Dermis microvascular lymphatic vessel endothelial cell (primary cell): ENCODE measurements around the gene MCTS1. TPM values are rescaled to one million over a fixed set of nuclear protein-coding genes. Genes with fewer than 3 reads are reported as not detected.
A peak's percentile ranks its signal among the peaks of the same experiment; 100 is the strongest.
"Not testable (repeated sequence)": the region's sequence is repeated elsewhere in the genome, so short reads cannot be mapped to it uniquely, and the experiment has no call there.

Experiments
- DNase-seq, 2 donors: peaks; one replicate each; pipeline versions ENCODE4 v3.0.0 to v3.0.0-alpha.2; 2010; ENCODE audit warnings: low read depth in 2 of 2
- total RNA-seq: library from RNA; depleted of rRNA; stranded (reverse); fragments of >200 nt; gene quantifications from 2 replicates; pipeline ENCODE4 v1.2.1, GENCODE V29; 2014

Gene MCTS1
- 23.3 and 29.1 TPM in 2 replicates for total RNA-seq

GRCh38 chrX:120603707-120604360, at the start of gene MCTS1:
MCTS1 (plus strand) TSS chrX:120604101; CDS start chrX:120604237, 136 bp downstream.
- peak; percentile 87 to 93 for DNase-seq

DNA sequence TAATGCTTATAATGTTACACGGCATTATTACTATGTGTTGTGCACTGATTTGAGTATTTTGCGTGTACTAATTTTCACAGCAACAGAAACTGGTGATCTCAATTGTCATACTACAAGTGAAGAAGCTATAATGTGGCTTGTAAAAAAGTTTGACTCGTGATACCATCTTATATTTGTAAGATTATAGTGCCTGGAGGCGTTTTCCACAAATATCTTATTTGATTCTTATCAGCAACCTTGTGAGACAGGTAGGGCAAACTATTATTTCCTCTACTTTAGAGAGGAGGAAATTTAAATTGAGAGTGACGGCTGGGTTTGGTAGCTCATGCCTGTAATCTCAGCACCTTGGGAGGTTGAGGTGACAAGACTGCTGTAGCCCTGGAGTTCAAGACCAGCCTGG, 47.6 kb upstream of the MCTS1 start:
- no peak for DNase-seq

GRCh38 chrX:120559804-120560203, 44.1 kb upstream of the MCTS1 start:
- DNase-seq = peak in 1 of 2 donors; percentile 29

- DNase-seq = peak; percentile 22 to 42
These were observed 43.5 kb upstream of the MCTS1 start for GRCh38 chrX:120560405-120560841.

GRCh38 chrX:120560842-120561633, 42.9 kb upstream of the MCTS1 start, which contains the start of gene CUL4B:
CUL4B (minus strand) TSS chrX:120560962; CDS start chrX:120560638, 324 bp downstream.
- peak; percentile 86 to 95 for DNase-seq

- peak in 1 of 2 donors; percentile 1 for DNase-seq
These were observed 42.0 kb upstream of the MCTS1 start for GRCh38 chrX:120561634-120562568.

GRCh38 chrX:120562569-120562926, 41.4 kb upstream of the MCTS1 start:
- DNase-seq = peak in 1 of 2 donors; percentile 26

DNA sequence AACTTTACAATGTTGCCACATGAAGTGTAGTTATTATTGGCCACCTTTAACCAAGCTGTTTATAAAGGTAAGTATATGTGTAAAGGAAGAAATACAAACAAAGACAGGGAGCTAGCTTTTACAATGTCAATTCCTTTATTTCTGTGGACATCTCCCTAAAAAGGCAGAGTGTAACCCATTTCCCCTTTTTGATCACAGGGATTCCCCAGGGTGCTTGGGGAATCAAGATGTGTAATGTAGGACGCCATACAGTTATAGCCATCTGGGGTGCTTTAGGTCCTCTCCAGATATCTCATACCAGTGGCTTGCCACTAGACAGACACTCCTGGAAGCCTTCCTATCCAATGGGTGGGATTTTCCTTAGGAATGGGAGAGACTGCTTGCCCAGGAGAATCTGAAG, 39.0 kb upstream of the MCTS1 start:
- DNase-seq = no peak

- DNase-seq = no peak
These were observed 37.1 kb upstream of the MCTS1 start for GRCh38 chrX:120566817-120567216.

DNA sequence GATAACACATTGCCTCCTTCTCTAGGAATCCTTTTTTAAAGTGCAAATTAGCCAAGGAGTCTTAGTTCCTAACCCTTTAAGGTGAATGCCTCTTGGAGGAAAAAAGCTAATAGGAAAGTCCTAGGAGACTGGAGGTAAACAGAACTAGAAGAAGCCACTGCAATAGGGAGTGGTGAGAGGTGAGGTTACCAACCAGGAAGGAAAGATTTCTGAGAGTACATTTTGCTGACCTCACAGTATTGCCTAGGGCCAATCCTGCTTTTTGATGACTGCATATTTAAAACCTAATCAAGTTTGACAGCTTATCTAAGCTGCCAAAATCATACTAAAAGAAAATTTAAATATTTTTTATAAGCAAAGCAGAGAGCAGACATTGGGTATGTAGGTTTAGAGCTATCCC, 35.9 kb upstream of the MCTS1 start:
- DNase-seq = no peak

DNA sequence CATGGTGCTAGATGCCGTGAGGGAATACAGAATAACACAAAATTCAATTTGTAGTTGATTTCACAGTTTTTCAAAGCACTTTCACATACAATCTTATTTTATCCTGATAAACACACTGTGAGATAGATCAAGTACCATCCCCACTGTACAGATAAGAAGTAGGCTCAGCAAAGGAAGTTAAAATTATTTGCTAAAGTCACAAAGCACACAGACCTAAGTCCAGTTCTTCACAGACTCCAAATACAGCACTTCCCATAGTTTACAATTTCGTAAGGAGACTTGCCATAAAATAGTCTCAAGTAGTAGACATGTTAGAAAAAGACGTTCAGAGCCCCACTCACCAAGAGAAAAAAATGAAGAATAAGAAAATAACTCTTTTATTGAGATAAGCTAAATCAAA, 35.3 kb upstream of the MCTS1 start:
- DNase-seq = no peak

DNA sequence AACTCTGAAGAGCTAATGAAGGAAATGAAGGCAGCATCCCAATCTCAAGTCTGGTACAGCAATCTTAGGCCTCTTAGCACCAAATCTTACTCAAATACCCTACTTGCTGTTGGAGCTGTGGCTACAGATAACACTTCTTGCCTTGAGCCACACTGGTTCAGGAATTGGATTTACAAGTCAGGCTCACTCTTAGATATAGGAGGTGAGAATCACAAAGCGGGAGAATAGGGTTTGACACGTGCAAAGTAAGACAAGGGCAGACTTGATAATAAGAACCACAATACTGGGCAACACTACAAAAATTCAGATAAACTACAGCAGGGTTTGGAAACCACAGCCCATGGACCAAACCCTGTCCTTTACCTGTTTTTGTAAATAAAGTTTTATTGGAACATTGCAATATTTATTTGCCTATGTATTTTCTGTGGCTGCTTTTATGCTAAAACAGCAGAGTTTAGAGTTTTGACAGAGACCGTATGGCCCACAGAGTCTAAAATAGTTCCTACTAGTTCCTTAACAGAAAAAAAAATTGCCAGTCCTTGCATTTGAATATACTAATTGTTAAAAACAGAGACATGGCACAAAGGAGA, 33.8 kb upstream of the MCTS1 start:
- no peak for DNase-seq

DNA sequence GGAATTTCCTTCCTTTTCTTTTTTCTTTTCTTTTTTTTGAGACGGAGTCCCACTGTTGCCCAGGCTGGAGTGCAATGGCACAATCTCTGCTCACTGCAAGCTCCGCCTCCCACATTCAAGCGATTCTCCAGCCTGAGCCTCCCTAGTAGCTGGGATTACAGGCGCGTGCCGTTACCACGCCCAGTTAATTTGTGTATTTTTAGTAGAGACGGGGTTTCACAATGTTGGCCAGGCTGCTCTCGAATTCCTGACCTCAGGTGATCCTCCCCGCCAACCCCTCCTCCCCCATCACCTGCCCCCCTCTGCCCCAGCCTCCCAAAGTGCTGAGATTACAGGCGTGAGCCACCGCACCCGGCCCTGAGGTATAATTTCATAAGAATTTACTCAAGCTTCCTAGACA, 30.1 kb upstream of the MCTS1 start:
- not testable (repeated sequence) for DNase-seq

DNA sequence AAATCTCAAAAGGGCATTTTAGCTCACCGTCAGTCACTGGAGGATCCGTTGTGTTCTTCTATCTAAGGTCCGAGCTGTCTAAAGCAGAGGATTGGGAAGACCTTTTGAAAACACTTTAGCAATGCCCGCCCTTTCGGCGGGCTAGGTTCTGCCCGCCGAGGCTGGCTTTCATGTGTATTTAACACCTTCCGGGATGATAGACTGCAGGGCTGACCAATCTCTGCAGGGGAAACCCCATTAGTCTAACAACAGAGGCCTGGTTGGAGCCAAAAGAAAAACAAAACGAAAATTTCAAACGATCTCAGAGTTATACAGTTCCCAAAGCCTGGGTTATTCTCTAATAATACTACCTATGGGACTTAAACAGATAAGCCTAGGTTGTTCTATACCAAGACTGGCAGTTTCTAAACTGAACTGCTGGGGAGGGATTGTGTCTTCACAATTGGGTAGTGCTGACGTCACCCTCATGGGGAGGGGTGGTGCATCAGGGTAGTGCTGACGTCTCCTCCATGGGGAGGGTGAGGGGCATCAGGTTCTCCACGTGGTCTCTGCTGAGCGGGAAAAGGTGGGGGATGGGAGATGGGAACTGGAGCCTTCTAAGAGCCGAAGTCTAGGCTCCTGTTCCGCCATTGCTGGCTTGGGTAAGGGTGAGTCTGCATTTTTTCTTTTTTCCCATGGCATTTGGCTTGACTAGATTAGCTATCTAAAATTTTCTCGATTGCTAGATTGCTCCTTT, 28.4 kb upstream of the MCTS1 start:
- no peak for DNase-seq

GRCh38 chrX:120585702-120586101, 18.2 kb upstream of the MCTS1 start:
- DNase-seq = no peak

DNA sequence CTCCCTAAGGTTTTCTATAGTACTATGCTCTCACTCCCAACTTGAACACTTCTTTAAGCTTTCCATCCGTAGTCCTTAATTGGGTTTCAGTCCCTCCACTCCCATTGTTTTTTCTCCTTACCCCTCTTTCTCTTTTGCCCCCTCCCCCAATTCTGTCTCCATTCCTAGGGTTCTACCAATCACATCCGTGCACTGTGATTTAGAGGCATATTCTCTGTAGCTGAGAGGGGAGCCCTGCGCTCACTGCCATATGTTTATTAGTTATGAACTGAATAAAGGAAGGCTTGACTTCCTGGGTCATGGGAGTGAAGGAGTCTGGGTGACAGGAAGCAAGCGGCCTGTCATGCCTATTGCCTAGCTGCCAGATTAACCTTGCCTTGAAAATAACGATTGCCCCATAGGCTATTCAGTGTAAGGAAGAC, 471 bp downstream of the MCTS1 start:
- peak in 1 of 2 donors; percentile 42 for DNase-seq

DNA sequence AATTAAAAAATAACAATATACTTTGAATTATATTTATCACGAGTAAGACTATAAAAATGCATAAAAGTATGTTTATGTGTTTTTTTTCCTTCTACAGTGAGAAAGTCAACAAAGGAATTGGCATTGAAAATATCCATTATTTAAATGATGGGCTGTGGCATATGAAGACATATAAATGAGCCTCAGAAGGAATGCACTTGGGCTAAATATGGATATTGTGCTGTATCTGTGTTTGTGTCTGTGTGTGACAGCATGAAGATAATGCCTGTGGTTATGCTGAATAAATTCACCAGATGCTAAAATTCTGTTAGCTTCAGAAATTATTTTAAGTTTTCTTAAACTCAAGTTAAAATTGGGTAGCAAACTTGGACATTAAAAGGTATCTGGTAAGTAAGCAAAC, 8.2 kb downstream of the MCTS1 start:
- DNase-seq = no peak

DNA sequence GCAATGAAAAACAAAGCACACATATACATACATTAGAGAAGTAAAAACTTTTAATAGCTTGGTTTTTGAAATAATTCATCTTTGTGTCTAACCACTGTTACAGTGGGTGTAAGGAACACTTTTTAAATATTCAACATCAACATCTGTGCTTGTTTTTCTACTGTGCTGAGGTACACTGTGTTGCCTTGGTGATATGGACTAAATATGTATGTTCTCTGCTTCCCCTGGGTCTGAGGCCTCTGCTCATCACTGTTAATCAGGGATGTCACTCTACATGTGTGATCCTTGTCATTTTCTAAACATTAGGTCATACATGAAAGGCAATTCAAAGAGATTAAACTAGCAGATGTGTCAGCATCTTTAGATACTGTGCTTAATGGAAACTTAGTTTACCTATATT, 10.9 kb downstream of the MCTS1 start:
- no peak for DNase-seq

GRCh38 chrX:120617996-120618630, 14.2 kb downstream of the MCTS1 start:
- DNase-seq = no peak

DNA sequence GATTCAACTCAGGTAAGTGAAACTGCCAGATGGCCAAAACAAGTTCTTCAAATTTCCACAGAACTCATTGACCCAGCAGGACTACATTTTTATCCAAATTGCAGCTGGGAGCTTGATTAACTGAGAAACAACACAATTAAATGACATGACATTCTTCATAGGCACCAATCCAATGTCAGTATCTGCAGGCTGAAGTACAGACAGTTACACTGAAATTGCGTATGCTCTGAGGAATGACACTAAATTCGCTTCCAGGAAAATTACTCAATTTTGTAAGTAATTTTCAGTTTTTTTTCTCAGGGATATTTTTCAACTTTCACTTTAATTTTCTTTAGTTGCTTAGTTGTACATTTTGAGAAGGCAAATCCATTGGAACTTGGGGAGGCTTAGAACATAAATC, 21.5 kb downstream of the MCTS1 start:
- no peak for DNase-seq
